HEK293T (cell line): Measurements from ENCODE around the gene ATP10A.

Source experiments
- CTCF ChIA-PET: fragments of 350-600 bp; formaldehyde crosslinking; extraction: SDS; loops from one replicate; lab custom pipeline; 2021; ENCODE audit warnings: antibody characterized with exemption, inconsistent platforms; lab: Yijun Ruan, JAX
- POLR2A ChIA-PET: fragments of 350-600 bp; formaldehyde crosslinking; extraction: SDS; loops from one replicate; lab custom pipeline; 2020; ENCODE audit warnings: antibody characterized with exemption, inconsistent platforms; lab: Yijun Ruan, JAX
- DNase-seq: peaks from one replicate; pipeline ENCODE4 v3.0.0; 2012; ENCODE audit warnings: mixed read lengths; ENCODE audit errors: extremely low spot score
- ARNT ChIP-seq: fragments of 450-650 bp; IDR thresholded peaks from 2 replicates; pipeline ENCODE4 v1.6.1; 2017; ENCODE audit warnings: mild to moderate bottlenecking
- BHLHE40 ChIP-seq: fragments of 450-650 bp; IDR thresholded peaks from 2 replicates; pipeline ENCODE4 v1.6.1; 2016; ENCODE audit warnings: mild to moderate bottlenecking, moderate library complexity, borderline replicate concordance
- CTBP1 ChIP-seq: fragments of 450-650 bp; IDR thresholded peaks from 2 replicates; pipeline ENCODE4 v1.6.1; 2016; ENCODE audit warnings: borderline replicate concordance
- ELF4 ChIP-seq: fragments of 450-650 bp; IDR thresholded peaks from 2 replicates; pipeline ENCODE4 v1.6.1; 2017; ENCODE audit warnings: antibody characterized with exemption
- FOXA1 ChIP-seq: fragments of 450-650 bp; IDR thresholded peaks from 2 replicates; pipeline ENCODE4 v1.6.1; 2016; ENCODE audit warnings: mild to moderate bottlenecking
- FOXK2 ChIP-seq: fragments of 450-650 bp; IDR thresholded peaks from 2 replicates; pipeline ENCODE4 v1.6.1; 2016; ENCODE audit warnings: mild to moderate bottlenecking
- FOXM1 ChIP-seq: fragments of 450-650 bp; IDR thresholded peaks from 2 replicates; pipeline ENCODE4 v1.6.1; 2017; ENCODE audit warnings: mild to moderate bottlenecking, borderline replicate concordance
- HDGF ChIP-seq: fragments of 450-650 bp; IDR thresholded peaks from 2 replicates; pipeline ENCODE4 v1.6.1; 2017; ENCODE audit warnings: antibody characterized with exemption, borderline replicate concordance
- L3MBTL2 ChIP-seq: fragments of 450-650 bp; conservative IDR thresholded peaks from 2 replicates; pipeline ENCODE4 v1.6.1; 2016; ENCODE audit warnings: mild to moderate bottlenecking
- LEF1 ChIP-seq: fragments of 450-650 bp; IDR thresholded peaks from 2 replicates; pipeline ENCODE4 v1.6.1; 2017; ENCODE audit warnings: mild to moderate bottlenecking, borderline replicate concordance
- NFRKB ChIP-seq: fragments of 450-650 bp; IDR thresholded peaks from 2 replicates; pipeline ENCODE4 v1.6.1; 2016; ENCODE audit warnings: mild to moderate bottlenecking, moderate library complexity
- SP1 ChIP-seq: fragments of 450-650 bp; IDR thresholded peaks from 2 replicates; pipeline ENCODE4 v1.6.1; 2017
- SUZ12 ChIP-seq: fragments of 450-650 bp; IDR thresholded peaks from 2 replicates; pipeline ENCODE4 v1.6.1; 2016; ENCODE audit warnings: mild to moderate bottlenecking
- TARDBP ChIP-seq: fragments of 450-650 bp; IDR thresholded peaks from 2 replicates; pipeline ENCODE4 v1.6.1; 2016
- ZNF384 ChIP-seq: fragments of 450-650 bp; IDR thresholded peaks from 2 replicates; pipeline ENCODE4 v1.6.1; 2016
- TF ChIP-seq, protein P1 (sequence below): fragments of 450-650 bp; IDR thresholded peaks from 2 replicates; pipeline ENCODE4 v1.6.1; 2016

Gene ATP10A

DNA sequence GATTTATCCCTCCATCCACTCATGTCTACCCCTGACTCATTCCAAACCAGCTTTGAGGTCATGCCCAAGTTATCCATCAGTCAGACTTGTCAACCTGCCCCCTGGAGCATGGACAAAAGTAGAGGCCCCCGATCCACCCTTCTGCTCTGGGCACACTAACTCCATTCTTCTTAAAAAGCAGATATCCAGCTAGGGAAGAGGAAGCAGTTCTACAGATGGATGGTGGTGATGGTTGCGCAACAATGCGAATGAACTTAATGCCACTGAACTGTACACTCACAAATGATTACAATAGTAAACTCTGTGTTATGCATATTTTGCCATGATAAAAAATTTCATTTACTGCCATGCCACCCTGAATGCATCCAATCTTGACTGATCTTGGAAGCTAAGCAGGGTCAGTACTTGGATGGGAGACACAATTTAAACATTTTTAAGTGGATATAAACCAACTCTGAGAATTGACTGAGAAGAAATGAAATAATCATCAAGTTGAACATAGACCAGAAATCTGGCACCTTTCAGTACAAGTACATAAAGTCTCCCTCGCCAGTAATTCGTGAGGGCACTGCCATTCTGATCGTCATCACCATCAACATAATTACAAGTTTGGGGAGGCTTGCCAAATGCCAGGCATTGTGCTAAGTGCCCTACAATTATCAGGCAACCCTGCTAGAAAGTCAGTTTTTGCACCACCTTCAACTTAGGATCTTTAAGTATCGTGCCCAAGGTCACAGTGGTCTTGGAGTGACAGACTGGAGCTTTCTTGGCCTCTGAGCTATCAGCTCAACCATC is 124.8 kb downstream of the ATP10A start:
- CTCF ChIA-PET = no interaction called here
- POLR2A ChIA-PET = no interaction called here
- TF ChIP-seq SP1 = no peak
- TF ChIP-seq, protein P1, sequence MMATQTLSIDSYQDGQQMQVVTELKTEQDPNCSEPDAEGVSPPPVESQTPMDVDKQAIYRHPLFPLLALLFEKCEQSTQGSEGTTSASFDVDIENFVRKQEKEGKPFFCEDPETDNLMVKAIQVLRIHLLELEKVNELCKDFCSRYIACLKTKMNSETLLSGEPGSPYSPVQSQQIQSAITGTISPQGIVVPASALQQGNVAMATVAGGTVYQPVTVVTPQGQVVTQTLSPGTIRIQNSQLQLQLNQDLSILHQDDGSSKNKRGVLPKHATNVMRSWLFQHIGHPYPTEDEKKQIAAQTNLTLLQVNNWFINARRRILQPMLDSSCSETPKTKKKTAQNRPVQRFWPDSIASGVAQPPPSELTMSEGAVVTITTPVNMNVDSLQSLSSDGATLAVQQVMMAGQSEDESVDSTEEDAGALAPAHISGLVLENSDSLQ = no peak
- TF ChIP-seq NFRKB = no peak
- TF ChIP-seq ARNT = no peak
- TF ChIP-seq TARDBP = no peak
- no peak for TF ChIP-seq SUZ12
- no peak for TF ChIP-seq ELF4
- no peak for TF ChIP-seq L3MBTL2
- no peak for TF ChIP-seq BHLHE40
- no peak for TF ChIP-seq ZNF384
- no peak for TF ChIP-seq FOXA1
- TF ChIP-seq FOXK2 = no peak
- no peak for TF ChIP-seq CTBP1
- TF ChIP-seq FOXM1 = no peak
- TF ChIP-seq HDGF = no peak
- TF ChIP-seq LEF1 = no peak
- no peak for DNase-seq

DNA sequence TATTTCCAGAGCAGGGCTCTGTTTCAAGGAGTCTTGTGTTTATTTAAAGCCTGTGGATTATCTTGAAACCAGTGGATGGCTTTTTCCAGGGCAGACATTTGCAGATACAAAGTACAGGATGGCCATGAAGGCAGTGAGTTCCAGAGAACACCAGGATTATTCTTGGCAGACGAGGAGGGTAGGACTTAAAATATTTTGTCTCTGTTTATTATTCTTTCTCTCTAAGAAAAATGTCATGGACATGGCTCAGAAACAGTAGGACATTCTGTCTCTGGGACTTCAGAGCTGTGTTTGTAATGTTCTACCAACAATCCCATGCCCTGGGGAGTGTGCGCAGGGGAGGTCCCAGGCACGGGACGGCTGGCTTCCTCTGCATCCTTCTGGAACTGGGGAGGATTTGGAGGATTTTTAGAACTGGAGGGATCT is 125.9 kb downstream of the ATP10A start:
- ChIA-PET CTCF (no interaction called here), POLR2A (no interaction called here)
- TF ChIP-seq SP1 (no peak), L3MBTL2 (no peak), LEF1 (no peak), ZNF384 (no peak)
- no peak for DNase-seq

DNA sequence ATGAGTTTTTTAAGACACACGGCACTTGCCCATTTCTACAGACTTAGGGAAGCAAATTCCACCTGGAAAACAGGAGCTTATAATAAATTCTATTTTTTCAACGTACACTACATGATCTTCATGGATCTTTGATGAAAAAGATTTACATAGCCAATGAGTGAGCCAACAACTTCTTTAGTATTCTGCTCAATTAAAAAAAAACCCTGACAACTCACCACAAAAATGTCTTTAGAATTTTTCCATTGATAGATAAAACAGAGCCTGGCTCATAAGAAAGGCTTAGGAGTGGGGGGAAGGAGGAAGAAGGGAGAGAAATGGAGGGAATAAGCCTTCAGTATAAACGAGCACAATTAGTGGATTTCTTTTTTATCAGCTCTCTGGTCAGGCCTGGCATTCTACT is 126.7 kb downstream of the ATP10A start:
- TF ChIP-seq FOXK2 = no peak
- no peak for TF ChIP-seq HDGF
- TF ChIP-seq ELF4 = no peak
- TF ChIP-seq L3MBTL2 = no peak
- no peak for TF ChIP-seq ZNF384
- no peak for TF ChIP-seq LEF1
- no peak for TF ChIP-seq FOXA1
- TF ChIP-seq FOXM1 = no peak
- no peak for TF ChIP-seq SP1
- TF ChIP-seq ARNT = no peak
- TF ChIP-seq TARDBP = no peak
- CTCF ChIA-PET = no interaction called here
- POLR2A ChIA-PET = no interaction called here
- no peak for DNase-seq

DNA sequence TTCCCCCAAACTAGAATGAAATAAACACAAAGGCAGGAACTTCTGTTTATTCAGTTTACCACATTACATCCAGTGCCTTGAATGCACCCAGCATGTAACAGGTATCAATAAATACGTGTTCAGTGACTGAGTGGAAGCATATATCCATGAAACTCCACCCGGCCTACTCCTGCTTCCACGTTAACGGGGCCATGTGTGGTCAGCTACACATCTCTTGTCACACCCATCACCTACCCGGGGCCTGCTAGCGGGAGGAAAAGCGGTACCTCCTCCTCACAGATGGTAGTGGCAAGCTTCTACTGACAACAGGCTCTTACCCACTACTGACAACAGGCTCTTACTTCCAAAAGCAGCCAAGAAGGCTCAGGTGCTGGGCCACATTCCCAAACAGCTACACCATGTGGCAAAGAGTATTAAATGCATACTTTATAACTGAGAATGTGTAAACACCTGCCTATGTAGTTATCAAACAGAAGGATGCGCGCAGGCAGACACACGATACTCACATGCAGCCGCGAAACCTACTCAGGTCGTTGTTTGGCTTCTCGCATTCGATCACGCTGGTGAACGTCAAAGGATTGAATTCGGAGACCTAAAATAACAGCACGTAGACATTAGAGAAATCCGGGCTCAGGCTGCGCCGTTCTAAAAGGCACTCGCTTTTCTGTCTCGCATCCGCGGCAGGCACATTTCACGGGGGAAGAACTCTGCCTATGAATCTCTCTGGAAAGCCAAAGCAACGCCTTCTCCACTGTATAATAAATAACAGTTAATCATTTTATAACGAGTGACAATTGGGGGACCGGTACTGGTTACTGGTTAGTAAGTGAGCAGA is 127.4 kb downstream of the ATP10A start:
- DNase-seq = no peak
- TF ChIP-seq BHLHE40 (no peak), FOXM1 (no peak), NFRKB (no peak), ZNF384 (no peak), SUZ12 (no peak), FOXA1 (no peak), SP1 (no peak), ELF4 (no peak), FOXK2 (no peak), L3MBTL2 (no peak), HDGF (no peak), TARDBP (no peak), ARNT (no peak), CTBP1 (no peak), LEF1 (no peak)
- TF ChIP-seq, protein P1 = no peak
- POLR2A ChIA-PET = no interaction called here
- CTCF ChIA-PET = no interaction called here

DNA sequence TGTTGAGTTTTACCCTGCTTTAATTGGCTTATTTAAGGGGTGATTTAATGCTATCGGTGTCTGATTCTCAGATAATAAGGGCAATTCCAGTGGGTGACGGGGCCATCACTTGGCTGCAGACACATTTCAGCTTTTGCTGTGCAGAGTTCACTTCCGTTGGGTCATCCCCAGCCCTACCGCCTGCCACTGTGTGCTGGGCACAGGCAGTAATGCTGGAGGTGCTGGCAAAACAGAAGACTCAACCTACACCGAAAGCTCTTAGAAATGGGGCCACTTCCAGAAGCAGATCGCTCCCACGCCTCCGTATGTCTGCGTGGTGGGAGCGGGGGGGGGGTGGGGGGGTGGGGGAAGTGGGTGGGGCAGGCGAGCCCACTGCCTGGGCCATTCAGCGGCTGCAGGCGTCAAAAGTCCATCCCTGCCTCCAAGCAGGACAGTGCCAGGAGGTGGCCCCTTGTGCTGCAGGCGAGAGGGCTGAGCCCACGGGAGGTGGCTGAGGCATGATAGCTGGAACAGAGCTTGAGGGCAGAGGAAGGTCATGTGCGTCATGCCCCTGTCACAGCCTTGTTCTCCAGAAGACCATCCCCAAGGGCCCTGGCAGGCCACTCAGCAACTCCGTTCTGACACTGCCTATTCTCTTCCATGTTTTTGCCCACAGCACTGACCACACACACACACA is 128.3 kb downstream of the ATP10A start:
- POLR2A ChIA-PET = no interaction called here
- CTCF ChIA-PET = no interaction called here
- no peak for DNase-seq
- TF ChIP-seq, protein P1 = no peak
- TF ChIP-seq SUZ12 = no peak
- TF ChIP-seq LEF1 = no peak
- no peak for TF ChIP-seq ZNF384
- no peak for TF ChIP-seq BHLHE40
- no peak for TF ChIP-seq NFRKB
- TF ChIP-seq SP1 = no peak
- no peak for TF ChIP-seq FOXK2
- TF ChIP-seq ELF4 = no peak

DNA sequence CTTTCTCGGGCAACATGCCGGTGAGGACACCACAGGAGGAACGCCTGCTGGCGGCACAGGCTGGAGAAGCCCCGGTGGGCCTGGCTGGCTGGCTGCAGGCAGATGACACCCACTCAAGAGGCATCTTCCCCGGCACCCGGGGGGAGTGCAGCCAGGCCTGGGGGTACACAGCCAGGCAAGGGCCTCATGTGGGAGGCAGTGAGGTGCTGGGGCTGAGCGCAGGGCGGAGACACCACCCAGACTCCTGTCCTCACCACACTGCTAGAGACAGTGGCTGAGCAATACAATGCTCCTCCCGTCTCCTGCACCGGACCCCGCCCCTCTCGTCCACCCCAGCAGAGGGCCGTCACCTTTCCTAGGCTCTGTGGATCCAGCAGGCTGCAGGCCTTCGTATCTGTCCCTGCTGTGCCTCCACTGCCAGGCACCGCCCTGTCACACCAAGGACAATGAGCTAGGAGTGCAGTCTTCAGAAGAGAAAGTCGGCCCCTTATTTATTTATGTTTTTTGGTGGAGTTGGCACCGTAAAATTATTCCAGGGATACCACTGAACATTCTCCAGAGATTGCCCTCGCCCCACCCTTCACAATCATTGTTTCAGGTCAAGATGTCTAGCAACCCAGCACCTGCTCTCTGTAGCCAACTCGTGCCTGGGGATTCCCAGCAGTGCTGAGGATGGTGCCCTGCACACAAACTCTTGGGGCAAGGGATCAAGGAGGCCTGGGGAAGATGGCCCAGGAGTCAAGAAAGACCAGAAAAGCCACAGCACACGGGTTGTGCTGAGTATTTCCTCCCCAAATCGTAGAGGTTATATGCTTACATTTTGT is 129.1 kb downstream of the ATP10A start:
- ChIA-PET CTCF (no interaction called here), POLR2A (no interaction called here)
- no peak for TF ChIP-seq FOXK2
- TF ChIP-seq, protein P1 = no peak
- no peak for TF ChIP-seq SUZ12
- TF ChIP-seq ELF4 = no peak
- TF ChIP-seq FOXA1 = no peak
- no peak for TF ChIP-seq ARNT
- no peak for TF ChIP-seq HDGF
- TF ChIP-seq BHLHE40 = no peak
- no peak for TF ChIP-seq FOXM1
- TF ChIP-seq SP1 = no peak
- no peak for TF ChIP-seq LEF1
- TF ChIP-seq TARDBP = no peak
- TF ChIP-seq ZNF384 = no peak
- TF ChIP-seq NFRKB = no peak
- TF ChIP-seq L3MBTL2 = no peak
- TF ChIP-seq CTBP1 = no peak
- no peak for DNase-seq
